ENCODE data around the gene GGA3.
"Not testable (repeated sequence)": the region's sequence is repeated elsewhere in the genome, so short reads cannot be mapped to it uniquely, and the experiment has no call there.

The GGA3 gene

DNA sequence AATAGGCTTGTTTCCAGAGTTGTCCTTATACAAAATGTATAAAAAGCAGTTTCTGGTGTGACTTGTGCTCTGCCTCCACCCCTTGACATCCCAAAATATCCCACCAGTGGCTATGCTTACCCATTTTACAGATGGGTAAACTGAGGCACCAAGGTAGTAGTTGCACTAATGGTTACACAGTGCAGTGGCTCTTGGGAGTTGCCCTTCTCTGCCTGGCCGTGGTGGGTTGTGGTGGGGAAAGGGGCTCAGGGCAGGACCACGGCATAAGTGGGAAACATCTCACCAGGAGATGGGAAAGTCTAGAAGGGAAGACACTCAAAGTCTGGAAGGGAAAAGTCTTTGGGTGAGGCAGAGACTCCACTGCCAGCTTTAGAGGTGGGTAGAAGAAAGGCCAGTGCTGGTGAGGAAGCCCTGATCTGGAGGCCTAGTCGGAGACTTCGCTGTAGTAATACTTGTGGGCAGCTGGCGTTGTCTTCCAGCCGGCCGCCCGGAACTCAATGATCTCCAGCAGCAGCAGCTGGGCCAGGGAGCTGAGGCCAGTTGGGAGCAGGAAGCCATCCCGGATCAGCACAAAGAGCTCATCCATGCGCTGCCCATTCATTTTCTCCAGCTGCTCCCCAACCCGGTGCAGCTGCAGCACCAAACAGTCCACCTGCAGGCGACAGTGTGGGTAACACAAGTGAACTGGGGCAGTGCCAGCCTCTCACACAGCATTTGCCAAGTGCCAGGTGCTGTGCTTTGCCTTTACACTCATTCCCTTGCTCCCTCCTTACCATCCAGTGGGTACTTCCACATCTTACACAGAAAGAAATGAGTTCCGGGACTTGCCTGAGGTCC lies 5.1 kb upstream of the GGA3 start:
- no peak for TF ChIP-seq CTCF (IDR thresholded peaks at IDR 0.05; ENCODE audit: low read depth, low read length)
- no peak overlapping the region for H3K4me3 ChIP-seq (ENCODE audit: low read depth, low read length)

DNA sequence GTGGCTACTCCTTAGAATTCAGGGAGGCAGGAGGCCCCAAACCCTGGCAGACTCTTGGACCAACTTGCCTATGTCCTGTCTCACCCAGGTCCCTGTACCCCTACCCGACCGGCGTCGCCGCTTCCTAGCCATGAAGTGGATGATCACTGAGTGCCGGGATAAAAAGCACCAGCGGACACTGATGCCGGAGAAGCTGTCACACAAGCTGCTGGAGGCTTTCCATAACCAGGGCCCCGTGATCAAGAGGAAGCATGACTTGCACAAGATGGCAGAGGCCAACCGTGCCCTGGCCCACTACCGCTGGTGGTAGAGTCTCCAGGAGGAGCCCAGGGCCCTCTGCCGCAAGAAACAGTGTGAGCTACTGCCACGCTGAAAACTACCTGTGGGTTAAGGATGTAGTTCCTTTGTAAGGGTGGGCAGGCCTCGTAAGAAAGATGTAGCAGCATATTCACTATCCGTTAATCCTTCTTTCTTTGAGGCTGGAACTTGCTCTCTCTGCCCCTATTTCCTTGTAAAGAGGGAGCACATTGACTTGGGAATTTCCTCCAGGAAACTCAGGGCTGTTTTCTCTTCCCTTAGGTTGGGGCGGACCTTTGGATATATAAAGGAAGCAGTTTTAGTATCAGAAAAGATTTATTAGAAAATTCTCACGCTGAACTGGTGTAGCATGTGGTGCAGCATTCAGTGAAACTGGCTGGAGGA lies 4.4 kb upstream of the GGA3 start:
- no peak for TF ChIP-seq CTCF (IDR thresholded peaks at IDR 0.05; ENCODE audit: low read depth, low read length)

GRCh38 chr17:75263055-75263454 lies 1.6 kb upstream of the GGA3 start:
- TF ChIP-seq CTCF (IDR thresholded peaks at IDR 0.05; ENCODE audit: low read depth, low read length), result no peak
- no peak overlapping the region for H3K4me3 ChIP-seq (ENCODE audit: low read depth, low read length)

More for the DNA sequence above, 4.4 kb upstream of the GGA3 start:
- H3K4me3 ChIP-seq (ENCODE audit: low read depth, low read length), result no peak overlapping the region

DNA sequence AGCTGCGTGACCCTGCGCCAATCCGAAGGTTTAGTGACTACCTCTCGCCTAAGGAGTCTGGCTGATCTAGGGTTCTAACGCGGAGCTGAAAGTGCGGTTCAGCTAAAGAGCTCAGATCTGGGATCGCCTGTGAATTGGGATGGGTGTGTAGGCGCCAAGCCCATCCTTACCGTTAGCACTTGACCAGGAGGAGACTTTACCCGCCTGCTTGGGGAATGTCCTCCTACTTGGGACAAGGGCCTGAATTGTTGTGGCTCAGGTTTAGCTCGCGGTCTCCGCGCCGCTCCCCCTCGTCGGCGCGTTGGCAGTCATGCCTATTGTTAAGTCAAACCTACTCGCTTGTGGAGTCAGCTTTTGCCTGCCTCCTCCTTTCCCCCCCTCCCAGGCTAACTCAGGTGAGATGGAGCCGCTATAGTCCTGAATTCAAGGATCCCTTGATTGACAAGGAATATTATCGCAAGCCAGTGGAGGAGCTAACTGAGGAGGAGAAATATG lies 753 bp upstream of the GGA3 start:
- TF ChIP-seq CTCF (IDR thresholded peaks at IDR 0.05; ENCODE audit: low read depth, low read length), result no peak
- H3K4me3 ChIP-seq (ENCODE audit: low read depth, low read length), result peak overlapping the region; percentile 98

- peak overlapping the region; percentile 98 for H3K4me3 ChIP-seq (ENCODE audit: low read depth, low read length)
- no peak for TF ChIP-seq CTCF (IDR thresholded peaks at IDR 0.05; ENCODE audit: low read depth, low read length)
Measured at GRCh38 chr17:75260641-75261335, 618 bp downstream of the GGA3 start.

DNA sequence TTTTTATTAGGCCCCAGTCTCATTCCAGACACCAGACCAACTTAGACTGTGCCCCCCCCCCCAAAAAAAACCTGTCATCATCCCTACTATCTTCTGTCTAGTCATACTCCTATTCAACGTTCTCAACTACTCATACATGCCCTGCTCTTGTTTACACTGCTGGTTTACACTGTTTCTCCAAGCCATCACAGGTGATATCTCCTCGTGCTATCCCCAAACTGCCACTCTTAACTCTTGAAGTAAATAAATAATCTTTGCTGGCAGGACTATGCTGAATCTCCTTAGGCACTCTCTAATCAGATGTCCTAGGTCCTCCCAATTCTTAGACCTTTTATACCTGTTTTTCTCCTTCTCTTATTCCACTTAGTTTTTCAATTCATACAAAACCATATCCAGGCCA lies 4.2 kb downstream of the GGA3 start:
- H3K4me3 ChIP-seq (ENCODE audit: low read depth, low read length), result not testable (repeated sequence)

DNA sequence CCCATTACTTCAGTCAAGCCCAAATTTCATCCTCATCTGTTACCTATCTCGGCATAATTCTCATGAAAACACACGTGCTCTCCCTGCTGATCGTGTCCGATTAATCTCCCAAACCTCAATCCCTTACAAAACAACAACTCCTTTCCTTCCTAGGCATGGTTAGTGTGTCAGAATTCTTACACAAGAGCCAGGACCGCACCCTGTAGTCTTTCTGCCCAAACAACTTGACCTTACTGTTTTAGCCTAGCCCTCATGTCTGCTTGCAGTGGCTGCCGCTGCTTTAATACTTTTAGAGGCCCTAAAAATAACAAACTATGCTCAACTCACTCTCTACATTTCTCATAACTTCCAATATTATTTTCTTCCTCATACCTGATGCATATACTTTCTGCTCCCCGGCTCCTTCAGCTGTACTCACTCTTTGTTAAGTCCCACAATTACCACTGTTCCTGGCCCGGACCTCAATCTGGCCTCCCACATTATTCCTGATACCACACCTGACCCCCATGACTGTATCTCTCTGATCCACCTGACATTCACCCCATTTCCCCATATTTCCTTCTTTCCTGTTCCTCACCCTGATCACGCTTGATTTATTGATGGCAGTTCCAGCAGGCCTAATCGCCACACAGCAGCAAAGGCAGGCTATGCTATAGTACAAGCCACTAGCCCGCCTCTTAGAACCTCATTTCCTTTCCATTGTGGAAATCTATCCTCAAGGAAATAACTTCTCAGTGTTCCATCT lies 5.3 kb downstream of the GGA3 start:
- not testable (repeated sequence) for H3K4me3 ChIP-seq (ENCODE audit: low read depth, low read length)

Measured in WI38 (cell line).